GM10266 (cell line): ENCODE results near the gene LRRC63.

ENCODE experiments used
- DNase-seq: peaks from one replicate; pipeline ENCODE4 v3.0.0; 2012; ENCODE audit errors: extremely low spot score
- TF ChIP-seq, protein P1 (sequence below): IDR thresholded peaks from 2 replicates; pipeline ENCODE4 v1.5.1; 2012; ENCODE audit warnings: mild to moderate bottlenecking, low read depth; ENCODE audit not compliant: control insufficient read depth, insufficient read depth; ENCODE audit errors: missing control alignments

The LRRC63 gene

DNA sequence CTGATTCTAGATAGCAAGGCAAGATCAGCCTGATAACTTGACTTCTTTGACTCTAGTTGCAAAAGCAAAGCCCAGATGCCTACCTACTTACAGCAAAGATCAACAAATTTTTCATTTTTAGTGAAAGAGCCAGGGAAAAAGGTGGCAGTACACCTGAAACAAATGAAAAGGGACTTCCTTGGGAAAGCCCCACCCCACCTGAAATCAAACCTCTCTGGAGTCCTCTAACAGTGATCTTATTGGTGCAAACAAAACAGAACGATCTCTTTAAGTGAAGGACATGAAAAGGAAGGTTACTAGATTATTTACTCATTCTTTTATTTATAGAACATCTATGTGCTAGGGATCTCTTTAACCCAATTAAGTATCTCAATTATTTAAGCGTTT, 29.2 kb upstream of the LRRC63 start:
- TF ChIP-seq, protein P1, sequence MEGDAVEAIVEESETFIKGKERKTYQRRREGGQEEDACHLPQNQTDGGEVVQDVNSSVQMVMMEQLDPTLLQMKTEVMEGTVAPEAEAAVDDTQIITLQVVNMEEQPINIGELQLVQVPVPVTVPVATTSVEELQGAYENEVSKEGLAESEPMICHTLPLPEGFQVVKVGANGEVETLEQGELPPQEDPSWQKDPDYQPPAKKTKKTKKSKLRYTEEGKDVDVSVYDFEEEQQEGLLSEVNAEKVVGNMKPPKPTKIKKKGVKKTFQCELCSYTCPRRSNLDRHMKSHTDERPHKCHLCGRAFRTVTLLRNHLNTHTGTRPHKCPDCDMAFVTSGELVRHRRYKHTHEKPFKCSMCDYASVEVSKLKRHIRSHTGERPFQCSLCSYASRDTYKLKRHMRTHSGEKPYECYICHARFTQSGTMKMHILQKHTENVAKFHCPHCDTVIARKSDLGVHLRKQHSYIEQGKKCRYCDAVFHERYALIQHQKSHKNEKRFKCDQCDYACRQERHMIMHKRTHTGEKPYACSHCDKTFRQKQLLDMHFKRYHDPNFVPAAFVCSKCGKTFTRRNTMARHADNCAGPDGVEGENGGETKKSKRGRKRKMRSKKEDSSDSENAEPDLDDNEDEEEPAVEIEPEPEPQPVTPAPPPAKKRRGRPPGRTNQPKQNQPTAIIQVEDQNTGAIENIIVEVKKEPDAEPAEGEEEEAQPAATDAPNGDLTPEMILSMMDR: no peak
- DNase-seq: no peak

DNA sequence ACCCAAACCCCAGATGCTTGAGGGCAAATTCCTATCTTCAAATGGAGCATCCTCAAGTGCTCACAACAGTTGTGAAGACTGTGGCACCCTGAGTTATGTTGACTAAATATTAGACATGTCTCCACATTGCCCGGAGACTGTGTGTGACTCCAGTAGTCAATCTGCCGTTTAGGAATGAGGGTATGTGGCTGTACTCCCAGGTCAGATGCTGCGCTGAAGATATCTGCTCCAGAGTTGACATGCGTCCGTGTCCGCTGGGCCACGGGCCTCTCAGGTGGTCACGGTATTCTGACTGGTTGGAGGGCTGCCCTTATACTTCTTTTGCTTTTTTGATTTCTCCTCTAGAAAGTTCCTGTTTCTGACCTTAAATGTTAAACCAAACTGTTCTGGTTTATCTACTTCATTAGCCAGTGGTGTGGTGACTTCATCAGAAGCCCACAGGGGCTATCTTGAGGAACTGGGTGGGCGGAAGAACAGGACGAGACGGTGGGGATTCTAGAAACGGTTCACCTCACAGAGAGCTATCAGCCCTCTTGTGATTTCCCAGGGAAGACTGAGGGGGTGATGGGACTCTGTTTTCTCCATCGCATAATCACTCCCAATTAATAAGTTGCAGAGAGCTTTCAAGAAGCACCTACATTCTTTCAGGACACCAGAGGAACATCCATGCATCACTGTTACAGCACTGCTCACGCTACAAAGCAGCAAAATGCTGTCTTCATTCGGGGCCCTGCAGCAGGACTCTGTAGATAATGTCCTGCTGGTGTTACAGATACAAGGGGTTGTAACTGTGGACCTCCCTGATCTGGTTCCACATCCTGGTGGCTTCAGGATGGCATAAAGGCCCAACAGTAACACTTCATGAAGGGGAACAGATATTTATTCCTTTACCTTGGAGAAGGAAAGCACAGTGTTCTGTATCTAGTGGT, 28.4 kb upstream of the LRRC63 start:
- DNase-seq: no peak
- TF ChIP-seq, protein P1: no peak

DNA sequence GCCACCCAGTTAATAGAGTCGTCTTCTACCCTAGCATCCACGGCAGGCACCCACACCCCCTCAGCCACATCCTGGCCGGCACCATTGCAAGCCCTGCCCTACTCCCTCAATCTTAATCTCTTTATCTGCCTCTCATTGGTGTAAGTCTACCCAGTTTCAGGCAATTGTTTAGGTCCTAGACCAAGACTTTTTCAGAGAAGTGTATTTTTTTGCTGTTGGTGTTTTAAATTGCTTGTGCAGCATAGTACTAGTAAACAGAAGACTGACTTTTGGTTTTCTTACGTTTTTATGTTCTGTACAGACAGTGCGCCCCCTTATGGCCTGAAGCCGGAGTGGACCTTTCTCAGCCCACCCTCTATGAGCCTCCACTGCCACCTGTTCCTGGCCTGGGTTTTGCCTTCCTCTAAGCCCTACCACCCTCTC, 27.4 kb upstream of the LRRC63 start:
- TF ChIP-seq, protein P1: peak; percentile 89
- no peak for DNase-seq

DNA sequence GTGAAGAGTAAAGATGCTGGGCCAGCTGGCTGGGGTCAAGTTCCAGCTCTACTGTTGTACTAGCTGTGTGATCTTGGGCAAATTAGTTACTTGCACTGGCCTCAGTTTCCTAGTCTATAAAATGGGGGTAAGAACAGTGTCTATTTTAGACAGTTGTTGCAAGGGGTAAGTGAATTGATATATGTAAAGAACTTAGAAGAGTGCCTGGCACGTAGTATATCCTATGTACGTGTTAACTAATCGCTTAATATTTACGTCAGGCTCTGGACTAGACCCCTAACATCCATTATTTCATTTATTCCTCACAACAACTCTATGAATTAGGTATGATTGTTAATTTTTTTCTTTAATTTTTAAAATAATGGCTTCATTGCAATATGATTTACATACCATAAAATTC, 26.1 kb upstream of the LRRC63 start:
- TF ChIP-seq, protein P1: no peak
- no peak for DNase-seq

DNA sequence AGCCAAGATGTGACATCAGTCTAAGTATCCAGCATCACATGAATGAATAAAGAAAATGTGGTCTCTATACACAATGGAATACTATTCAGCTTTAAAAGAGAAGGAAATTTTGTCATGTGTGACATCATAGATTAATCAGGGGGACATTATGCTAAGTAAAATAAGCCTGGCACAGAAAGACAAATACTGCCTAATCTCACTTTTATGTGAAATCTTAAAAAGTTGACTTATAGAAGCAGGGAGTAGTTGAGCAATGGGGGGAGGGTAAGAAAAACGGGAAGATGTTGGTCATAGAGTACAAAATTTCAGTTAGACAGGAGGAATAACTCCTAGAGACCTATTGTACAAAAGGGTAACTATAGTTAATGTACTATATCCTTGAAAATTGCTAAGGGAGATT, 19.3 kb upstream of the LRRC63 start:
- DNase-seq: no peak
- TF ChIP-seq, protein P1: no peak

DNA sequence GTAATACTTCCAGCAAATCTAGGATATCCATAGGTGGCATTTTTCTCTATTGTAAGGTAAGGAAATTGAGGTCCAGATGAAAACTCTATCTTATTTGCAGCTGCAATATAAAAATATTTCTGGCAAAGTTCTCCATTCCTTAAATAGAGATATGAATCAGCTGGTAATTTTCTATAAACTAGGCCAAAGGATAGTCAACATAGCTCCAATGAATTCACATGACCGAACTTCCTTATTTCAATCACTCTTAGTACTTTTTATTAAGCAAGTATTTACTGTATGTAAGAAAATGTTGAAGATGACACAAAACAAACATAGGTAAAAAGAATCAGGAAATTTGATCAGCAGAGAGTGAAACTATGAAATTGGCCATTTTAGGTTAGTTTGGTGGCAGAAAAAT, 16.7 kb upstream of the LRRC63 start:
- DNase-seq: no peak

More for the DNA sequence above, 16.7 kb upstream of the LRRC63 start:
- TF ChIP-seq, protein P1: no peak
